RPMI7951 (cell line): Measurements from ENCODE around the gene KCNIP3. TPM values are rescaled to one million over a fixed set of nuclear protein-coding genes. Genes with fewer than 3 reads are reported as not detected.
A peak's percentile ranks its signal among the peaks of the same experiment; 100 is the strongest.

Source experiments
- DNase-seq: peaks from one replicate; pipeline ENCODE4 v3.0.0-alpha.2; 2012; ENCODE audit warnings: low read depth
- total RNA-seq: library from RNA; depleted of rRNA; stranded (reverse); fragments of >200 nt; shearing (Covaris generic); gene quantifications from 2 replicates; pipeline ENCODE4 v1.2.3, GENCODE V29; 2014

Gene KCNIP3
- total RNA-seq, 1 experiment from 2014 or later: 4.1 TPM

DNA sequence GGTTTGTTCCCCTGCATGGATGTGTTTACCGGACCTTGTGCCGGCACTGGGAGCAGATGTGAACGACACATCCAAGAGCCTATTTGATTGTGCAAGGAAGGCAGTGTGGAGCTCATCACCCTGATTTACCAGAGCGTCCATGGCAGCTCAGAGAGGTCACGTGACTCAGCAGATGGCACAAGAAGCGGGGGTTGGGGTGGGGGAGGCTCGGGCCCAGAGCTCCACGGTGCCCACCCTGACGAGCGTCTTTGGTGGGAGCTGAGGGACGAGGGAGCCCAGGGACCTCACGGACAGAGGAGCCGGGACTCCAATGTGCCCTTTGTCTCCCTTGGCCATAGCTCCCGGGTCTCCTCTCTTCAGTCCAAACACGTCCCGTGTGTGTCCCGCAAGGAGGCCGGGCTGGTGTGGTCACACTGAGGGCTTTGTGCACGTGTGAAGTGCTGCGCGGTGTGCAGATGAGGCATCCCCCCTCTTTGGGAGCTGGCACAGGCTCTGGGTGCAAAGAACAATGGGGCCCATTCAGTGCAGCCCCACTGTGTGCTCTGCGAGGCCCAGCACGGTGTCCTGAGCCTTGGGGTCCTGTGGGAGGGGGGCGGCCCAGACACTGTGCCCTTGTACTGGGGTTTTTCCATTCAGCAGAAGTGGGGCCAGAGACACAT is 15.5 kb downstream of the KCNIP3 start:
- DNase-seq: no peak

DNA sequence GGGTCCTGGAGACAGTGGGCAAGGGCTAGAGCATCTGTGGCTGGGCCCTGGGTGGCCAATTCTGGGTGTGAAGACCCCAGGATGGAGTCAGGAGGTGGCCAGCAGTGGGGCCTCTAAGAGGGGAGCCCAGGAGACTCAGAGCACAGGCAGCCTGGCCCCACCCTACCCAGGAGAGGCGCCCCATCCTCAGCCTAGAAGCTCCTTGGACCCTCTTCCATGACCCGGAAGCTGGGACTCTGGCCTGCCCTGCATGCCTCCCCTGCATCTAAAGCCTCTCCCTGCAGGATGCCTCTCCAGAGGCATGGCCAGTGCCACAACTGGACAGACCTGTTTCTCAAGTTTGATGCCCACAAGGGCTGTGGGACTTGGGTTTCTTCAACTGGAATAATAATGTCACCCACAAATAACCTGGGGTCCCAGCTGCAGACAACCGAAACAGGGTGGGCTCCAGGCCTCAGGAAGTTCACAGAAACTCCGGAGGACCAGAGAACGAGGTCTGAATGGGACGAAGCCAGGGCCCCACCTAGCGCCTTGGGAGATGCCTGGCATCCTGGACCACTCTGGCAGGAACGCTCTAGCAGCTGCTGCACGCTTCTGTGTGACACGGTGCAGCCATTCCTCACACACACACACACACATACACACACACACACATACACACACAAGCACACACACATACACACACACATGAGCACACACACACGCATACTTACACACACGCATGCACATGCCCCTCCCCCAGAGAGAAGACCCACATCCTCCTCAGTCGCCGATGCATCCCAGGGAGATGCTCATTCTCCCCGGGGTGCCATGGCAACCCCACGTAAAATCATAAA is 16.4 kb downstream of the KCNIP3 start:
- DNase-seq: no peak

DNA sequence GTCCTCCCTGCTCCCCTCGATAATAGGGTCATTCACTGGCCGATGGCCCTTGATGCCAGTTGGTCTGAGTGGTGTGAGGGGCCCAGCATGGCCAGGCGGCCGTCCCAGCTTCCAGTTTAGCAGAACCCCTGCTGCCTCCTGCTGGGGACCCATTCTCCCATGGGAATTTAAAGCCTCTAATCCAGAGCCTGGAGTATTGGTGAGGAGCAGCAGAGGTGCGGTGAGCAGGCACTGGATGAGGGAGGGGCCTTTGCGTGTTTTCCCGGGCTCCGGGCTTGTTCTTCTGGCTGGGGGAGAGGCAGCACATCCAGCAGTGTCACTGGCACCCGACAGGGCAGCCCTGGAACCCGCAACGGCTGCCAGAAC is 17.4 kb downstream of the KCNIP3 start:
- no peak for DNase-seq

- peak; percentile 83 for DNase-seq
These were observed 17.9 kb downstream of the KCNIP3 start for GRCh38 chr2:95314964-95315611.

- DNase-seq: peak; percentile 98
These were observed 18.8 kb downstream of the KCNIP3 start for GRCh38 chr2:95315801-95316411.

DNA sequence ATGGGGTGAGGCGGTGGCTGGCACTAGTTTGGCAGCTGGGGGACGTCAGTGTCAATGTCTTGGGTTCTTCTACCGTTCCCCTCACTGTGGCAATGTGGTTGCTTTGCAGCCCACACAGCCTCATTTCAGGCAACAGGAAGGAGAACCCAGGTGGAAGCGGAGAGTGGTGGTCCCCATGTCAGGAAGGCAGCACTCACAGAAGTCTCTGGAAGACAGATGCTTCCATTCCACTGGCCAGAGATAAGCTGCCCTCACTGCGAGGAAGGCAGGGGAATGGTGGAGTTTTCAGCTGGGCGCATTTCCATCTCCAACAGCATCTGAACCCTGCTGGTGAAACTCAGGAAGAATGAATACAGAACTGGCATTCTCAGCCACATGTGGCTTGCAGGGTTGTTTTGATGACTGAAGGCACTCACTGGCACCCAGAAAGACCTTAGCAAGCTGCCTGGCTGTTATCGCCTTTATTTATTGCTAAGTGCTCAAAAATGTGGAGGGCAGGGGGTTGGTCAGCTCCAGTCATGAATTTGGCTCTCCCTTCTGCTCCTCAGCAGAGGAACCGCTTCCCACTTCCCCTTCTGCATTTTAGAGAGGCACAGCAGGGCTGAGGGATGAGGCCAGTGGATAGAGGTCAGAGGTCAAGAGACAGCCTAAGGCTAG is 19.4 kb downstream of the KCNIP3 start:
- peak; percentile 95 for DNase-seq

DNA sequence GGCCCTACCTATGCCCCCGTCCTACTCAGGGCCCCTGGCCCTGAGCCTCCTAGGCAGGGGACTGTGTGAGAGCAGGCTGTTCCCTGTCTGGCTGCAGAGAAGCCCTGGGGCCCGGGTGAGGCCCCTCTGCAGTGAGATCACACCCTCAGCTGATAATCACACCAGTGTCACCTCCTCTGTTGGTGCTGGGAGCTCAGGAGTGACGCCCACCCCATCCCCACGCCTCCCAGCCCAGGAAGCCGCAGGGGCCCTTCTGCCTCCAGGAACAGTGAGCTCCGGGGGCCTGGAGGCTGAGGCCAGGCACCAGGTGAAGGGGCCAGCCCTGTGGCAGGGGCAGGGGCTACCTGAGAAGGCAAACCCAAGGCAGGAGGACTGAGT is 20.0 kb downstream of the KCNIP3 start:
- no peak for DNase-seq

DNA sequence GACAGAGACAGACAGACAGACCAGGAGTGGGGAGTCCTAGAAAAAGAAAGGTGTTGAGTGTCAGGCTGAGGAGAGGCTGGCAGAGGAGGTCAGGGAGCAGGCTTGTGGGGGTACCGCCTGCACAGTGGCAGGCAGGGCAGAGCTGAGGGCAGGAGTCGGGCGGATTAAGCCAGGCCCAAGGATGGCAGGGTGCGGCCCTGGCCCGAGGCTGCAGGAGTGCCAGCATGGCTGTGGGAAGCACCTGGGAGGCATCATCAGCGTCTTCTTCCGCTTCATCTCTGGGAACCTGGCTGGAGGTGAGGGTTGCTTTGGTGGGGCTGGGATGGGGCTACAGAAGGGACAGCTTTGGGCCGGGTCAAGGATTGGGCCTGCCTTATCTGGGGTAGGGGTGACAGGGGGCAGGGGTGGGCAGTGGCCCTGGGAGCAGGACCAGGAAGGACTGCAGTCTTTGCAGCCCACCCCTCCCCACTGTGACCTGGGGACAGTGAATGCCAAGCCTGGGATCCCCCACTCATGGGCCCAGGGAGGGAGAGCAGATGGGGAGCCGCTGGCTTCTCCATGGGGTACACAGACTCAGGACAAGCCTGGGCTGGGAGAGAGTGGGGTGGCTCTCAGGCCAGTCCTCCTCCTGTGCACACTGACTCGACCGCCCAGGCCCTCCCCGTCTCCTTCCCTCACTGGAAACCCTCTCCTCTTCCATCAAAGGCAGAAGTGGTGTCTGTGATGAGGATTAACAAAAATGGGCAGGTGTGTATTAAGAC is 20.7 kb downstream of the KCNIP3 start:
- DNase-seq: no peak

- DNase-seq: no peak
These were observed 21.5 kb downstream of the KCNIP3 start for GRCh38 chr2:95318431-95319220.

DNA sequence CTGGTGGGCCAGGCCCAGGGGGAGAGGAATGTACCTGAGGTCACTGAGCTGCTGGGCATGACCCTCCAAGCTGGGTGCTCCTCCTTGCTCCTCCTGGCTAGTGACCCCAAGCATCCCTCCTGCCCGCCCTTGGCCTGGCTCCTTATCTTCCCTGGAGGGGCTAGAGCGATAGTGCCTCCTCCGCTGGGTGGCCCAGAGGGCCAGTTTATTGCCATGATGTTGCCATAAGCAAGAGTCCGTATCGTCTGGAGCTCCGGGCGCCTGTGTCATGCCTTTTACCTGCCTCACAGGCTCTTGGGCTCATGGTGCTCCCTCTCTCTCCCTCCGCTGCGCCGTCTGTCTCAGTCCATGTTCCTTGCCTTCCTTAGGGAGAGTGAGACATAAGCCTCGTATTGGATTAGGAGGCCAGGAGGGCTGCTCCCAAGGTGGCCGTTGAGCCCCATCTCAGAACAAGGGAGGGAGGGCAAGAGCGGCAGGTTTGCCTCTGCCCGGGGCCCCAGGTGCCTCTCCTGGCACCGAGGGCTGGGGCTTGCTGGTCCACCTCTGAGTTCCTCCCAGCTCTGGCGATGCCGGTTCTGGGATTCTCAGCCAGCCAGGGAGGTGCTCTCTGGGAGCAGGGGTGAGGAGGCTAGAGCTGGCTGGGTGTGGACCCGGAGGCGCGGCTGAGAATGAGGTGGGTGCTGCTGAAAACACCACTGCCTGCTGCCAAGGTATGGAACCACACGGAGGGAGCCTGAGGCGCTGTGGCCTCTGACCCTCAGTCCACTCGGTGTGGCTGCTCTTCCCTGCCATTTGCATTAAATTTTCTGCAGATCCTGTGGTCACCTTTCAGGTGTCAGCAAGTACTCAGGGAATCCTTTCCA is 22.6 kb downstream of the KCNIP3 start:
- DNase-seq: no peak

DNA sequence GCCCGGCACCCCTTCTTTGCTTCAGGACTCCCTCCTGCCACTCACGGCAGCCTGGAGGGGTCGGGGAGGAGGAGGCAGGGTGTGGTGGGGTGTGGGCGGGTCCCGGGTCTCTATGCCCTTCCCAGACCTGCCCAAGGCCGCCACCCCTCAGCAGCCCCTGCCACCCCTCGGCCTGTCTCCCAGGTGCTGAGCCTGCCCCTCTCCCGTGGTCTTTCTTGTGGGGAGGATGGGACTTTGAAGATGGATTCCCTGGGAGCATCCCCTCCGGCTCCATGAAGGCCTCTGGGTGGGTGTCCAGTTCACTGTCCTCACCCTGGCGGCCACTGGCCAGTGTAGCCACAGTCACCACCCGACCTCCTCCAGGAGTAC is 23.2 kb downstream of the KCNIP3 start:
- DNase-seq: no peak

DNA sequence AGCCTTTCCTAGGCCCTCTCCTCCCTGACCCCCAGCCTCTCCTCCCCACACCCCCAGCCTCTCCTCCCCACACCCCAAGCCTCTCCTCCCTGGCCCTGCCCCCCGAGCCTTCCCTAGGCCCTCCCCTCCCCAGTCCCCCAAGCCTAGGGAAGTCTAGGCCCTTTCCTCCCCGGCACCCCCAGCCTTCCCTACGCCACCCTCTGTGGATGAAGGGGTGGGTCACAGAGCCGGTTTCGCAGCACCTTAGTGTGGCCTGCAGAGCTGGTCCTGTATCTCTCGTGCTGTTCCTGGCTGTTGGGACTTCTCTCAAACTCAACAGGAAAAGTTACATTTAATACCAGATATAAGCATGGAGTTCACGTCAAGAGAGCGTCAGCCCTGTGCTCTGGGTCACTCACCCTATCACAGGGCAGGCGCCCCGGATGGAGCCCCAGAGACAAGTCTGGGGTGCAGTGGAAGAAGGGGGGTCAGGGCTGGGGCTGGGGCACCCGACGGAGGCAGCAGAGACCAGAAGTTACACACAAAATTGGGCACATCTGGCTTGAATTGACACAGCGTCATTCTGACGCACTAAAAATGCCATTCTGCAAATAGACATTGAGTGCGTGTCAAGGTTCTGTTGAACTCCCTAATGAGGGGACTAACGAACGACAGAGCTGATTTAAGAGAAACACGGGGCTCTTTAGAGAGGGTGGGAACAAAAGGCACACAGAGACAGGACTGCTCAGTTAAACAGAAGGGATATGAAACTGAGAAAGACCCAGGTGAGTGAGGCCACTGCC is 24.0 kb downstream of the KCNIP3 start:
- no peak for DNase-seq

- no peak for DNase-seq
These were observed 26.4 kb downstream of the KCNIP3 start for GRCh38 chr2:95323347-95324155.

DNA sequence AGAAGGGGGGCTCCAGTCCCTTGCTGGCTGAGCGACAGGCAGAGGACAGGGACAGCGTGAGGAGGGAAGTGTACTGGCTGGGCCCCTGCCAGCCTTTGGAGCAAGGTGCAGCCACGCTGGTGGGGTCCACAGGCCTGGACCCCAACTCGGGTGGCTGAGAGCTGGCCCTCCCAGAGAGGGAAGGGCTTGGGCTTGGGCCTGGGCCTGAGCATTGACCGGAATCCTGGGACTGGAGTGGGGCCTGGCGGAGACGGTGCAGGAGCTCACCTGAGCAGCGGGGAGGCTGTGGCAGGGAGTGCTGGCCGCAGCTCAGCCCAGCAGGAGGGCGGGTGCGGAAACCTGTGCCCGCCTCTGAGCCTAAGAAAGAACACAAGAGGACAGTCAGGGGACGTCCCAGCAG is 27.9 kb downstream of the KCNIP3 start:
- no peak for DNase-seq

GRCh38 chr2:95325590-95326432 is 28.7 kb downstream of the KCNIP3 start:
- DNase-seq: no peak

GRCh38 chr2:95326433-95327140 is 29.4 kb downstream of the KCNIP3 start:
- DNase-seq: no peak
